Retinal pigment epithelial cell (primary cell): Measurements from ENCODE around the gene CFAP20DC.

ENCODE experiments used
- DNase-seq: peaks from one replicate; pipeline ENCODE4 v3.0.0-alpha.2; 2010; ENCODE audit warnings: low read depth
- H3K4me3 ChIP-seq: 2 replicates; pipeline ENCODE4 v1.5.1; 2011; ENCODE audit warnings: mild to moderate bottlenecking, low read length, control low read depth, moderate library complexity
- CTCF ChIP-seq: conservative IDR thresholded peaks from 2 replicates; pipeline ENCODE4 v1.5.1; 2011; ENCODE audit warnings: low read depth, low read length, control low read depth, inconsistent platforms

The CFAP20DC gene

GRCh38 chr3:58755150-58755549 is 294.7 kb downstream of the CFAP20DC start:
- no peak for TF ChIP-seq CTCF
- H3K4me3 ChIP-seq: no peak overlapping the region
- no peak for DNase-seq

- no peak for DNase-seq
- TF ChIP-seq CTCF: no peak
- H3K4me3 ChIP-seq: no peak overlapping the region
Observed at GRCh38 chr3:58754074-58754473, 295.8 kb downstream of the CFAP20DC start.

GRCh38 chr3:58751882-58752567 is 297.8 kb downstream of the CFAP20DC start:
- H3K4me3 ChIP-seq: no peak overlapping the region
- no peak for TF ChIP-seq CTCF
- no peak for DNase-seq

DNA sequence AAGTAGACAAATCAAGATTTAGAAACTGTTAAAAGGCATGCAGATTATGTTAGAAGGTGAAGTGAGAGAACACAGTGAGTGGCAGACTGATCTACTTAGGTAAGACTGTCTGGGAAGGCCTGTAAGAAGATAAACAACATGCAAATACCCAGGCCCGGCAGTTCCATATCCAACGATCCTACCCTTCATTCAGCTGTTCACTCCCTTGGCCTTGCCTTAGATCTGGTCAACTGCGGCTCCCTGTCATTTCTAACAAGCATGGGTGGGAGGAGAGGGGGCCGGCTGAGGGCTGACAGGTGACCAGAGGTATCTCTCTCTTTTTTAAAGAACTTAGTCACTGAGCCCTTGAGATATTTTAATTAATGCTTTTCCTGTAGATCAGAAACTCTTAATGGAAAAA is 298.6 kb downstream of the CFAP20DC start:
- no peak for TF ChIP-seq CTCF
- H3K4me3 ChIP-seq: no peak overlapping the region
- DNase-seq: no peak

DNA sequence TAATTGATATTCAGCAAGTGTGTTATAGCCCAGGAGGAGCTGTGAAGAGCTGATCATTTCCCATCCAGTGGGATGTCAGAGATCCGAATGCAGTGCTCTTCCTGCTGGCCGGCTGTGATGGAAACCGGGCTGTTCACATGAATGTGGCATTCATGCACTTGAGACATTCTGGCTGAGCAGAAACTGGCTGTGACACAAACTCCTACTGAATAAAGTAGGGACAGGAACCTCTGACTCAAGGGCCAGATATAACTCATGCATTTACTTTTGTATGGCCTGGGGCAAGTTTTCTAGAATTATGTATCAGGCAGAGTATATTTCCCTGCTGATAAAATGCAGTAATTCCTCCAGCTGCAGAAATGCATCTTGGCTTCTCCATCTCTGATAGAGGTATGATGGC is 299.9 kb downstream of the CFAP20DC start:
- DNase-seq: no peak
- H3K4me3 ChIP-seq: no peak overlapping the region
- no peak for TF ChIP-seq CTCF

DNA sequence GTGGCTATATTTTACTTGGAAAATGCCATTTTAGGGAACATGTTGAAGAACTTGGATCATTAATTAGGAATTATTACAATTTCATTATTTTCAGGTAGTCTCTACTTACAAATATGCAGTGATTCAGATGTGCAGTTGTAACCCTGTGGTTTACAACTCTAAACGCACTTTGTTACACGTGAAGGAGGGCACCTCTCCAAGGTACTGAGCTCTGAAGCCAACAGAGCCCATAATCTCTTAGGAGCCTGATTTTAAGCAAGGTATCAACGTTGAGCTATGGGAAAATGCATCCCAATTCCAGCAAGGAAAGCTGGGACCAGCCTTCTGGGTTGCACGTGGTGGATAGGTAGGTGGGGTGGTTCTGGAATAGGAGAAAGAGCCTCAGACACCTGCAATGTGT is 301.8 kb downstream of the CFAP20DC start:
- H3K4me3 ChIP-seq: no peak overlapping the region
- no peak for TF ChIP-seq CTCF
- no peak for DNase-seq

DNA sequence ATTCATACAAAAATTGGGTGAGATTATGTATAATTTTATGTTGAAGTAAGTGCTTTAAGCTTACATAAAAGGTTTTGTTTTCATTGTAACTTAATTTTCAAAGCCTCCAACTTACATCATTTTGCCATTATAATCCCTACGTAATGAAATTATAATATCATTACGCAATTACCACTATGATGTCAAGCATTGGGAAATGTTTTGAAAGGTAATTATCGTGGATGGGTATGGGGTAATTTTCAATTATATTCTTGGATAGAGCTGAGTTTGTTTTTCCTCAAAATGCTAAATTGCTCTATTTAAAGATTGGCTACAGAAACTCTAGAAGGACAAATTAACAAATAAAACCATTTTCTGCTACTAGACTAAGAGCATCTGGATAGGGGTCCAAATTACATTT is 303.1 kb downstream of the CFAP20DC start:
- no peak for TF ChIP-seq CTCF
- DNase-seq: no peak
- H3K4me3 ChIP-seq: no peak overlapping the region
